ENCODE measurements around the gene TRIB2. TPM values are rescaled to one million over a fixed set of nuclear protein-coding genes. Genes with fewer than 3 reads are reported as not detected.

The TRIB2 gene
- total RNA-seq, 4 donors from 2014 or later, result 12.6 to 18.5 (median 15.9) TPM

DNA sequence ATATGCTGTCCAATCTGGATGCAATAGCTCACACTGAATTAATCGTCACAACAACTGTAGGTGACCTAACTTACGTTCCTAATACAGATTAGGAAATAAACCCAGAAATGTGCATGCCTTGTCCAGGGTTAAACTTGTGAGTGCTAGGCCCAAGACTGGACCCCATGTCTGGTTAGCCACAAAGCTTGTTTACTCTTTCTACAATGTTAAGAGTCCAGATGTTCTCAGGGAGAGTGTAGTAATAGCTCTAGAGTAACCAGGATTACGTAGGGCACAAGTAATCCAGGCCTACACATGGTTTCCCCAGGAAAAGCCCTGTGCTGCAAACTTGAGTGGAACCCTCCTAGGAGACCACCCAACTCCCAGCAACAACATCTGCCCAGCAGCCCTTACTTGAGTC is 26.2 kb downstream of the TRIB2 start:
- ATAC-seq (no peak), DNase-seq (no peak)
- H3K27me3 ChIP-seq, result no peaks in the 10 kb centered on the region
- H3K9me3 ChIP-seq, result no peaks in the 10 kb centered on the region
- H3K4me3 ChIP-seq, result no peak overlapping the region
- TF ChIP-seq POLR2A (IDR thresholded peaks at IDR 0.05), result no peak
- TF ChIP-seq, protein P1, sequence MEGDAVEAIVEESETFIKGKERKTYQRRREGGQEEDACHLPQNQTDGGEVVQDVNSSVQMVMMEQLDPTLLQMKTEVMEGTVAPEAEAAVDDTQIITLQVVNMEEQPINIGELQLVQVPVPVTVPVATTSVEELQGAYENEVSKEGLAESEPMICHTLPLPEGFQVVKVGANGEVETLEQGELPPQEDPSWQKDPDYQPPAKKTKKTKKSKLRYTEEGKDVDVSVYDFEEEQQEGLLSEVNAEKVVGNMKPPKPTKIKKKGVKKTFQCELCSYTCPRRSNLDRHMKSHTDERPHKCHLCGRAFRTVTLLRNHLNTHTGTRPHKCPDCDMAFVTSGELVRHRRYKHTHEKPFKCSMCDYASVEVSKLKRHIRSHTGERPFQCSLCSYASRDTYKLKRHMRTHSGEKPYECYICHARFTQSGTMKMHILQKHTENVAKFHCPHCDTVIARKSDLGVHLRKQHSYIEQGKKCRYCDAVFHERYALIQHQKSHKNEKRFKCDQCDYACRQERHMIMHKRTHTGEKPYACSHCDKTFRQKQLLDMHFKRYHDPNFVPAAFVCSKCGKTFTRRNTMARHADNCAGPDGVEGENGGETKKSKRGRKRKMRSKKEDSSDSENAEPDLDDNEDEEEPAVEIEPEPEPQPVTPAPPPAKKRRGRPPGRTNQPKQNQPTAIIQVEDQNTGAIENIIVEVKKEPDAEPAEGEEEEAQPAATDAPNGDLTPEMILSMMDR (IDR thresholded peaks at IDR 0.05 in 4 of 5, conservative IDR thresholded peaks at IDR 0.05 in 1 of 5), result no peak
- intact Hi-C loops (cut with DNase I; ENCODE audit: low total_unique reads) (no loop called here), in situ Hi-C loops (cut with MboI; ENCODE audit: low sequenced_read_pairs in 4 of 4) (no loop called here)
- H3K36me3 ChIP-seq, result peaks cover 0 to 22% of the 10 kb centered on the region in 2 donors
- no peaks in the 10 kb centered on the region for H3K4me1 ChIP-seq
- H3K27ac ChIP-seq, result no peak overlapping the region

DNA sequence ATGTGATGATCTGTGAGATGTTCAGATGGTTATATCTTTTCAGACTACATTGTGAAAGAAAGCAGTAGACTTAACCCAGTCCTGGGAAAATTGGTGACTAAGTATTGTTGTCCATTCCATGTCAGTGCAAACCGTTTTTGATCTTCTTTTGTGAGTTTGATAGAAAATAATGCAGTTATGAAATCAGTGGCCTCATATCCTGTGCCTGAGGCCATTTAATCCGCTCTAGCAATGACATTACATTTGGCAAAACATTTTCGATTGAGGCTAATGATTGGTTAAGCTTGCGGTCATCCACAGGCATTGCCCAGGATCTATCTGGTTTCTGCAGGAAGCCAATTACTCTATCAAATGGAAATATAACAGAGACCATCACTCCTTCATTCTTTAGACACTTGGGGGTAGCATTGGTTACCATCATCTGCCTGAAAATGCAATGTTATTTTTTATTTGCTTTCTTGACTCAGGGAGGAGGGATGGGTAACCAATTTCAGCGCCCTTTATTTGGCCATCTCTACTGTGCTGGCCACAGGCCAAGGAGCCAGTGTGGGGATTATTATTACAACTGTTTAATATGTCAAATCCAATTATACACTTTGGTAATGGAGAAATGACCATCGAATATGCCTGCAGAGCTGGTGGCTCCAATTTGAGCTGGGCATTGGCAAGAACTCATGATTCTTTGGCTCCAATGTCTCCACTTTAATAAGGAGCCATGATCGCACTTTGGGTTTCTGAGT is 33.6 kb downstream of the TRIB2 start:
- no peak for DNase-seq
- Histone ChIP-seq H3K4me3 (no peak overlapping the region), H3K36me3 (no peaks in the 10 kb centered on the region), H3K9me3 (no peaks in the 10 kb centered on the region), H3K27ac (no peak overlapping the region), H3K27me3 (no peaks in the 10 kb centered on the region), H3K4me1 (peaks cover 0 to 8% of the 10 kb centered on the region in 2 donors)
- in situ Hi-C loops (cut with MboI; ENCODE audit: low sequenced_read_pairs in 4 of 4) (no loop called here), intact Hi-C loops (cut with DNase I; ENCODE audit: low total_unique reads) (no loop called here)
- ATAC-seq, result no peak
- TF ChIP-seq, protein P1 (IDR thresholded peaks at IDR 0.05 in 4 of 5, conservative IDR thresholded peaks at IDR 0.05 in 1 of 5), result no peak
- no peak for TF ChIP-seq POLR2A (IDR thresholded peaks at IDR 0.05)

- no peaks in the 10 kb centered on the region for H3K9me3 ChIP-seq
- H3K27ac ChIP-seq, result peak overlapping the region in 1 of 4 donors; percentile 28
- no peaks in the 10 kb centered on the region for H3K36me3 ChIP-seq
- intact Hi-C loops (cut with DNase I; ENCODE audit: low total_unique reads) (no loop called here), in situ Hi-C loops (cut with MboI; ENCODE audit: low sequenced_read_pairs in 4 of 4) (no loop called here)
- H3K27me3 ChIP-seq, result no peaks in the 10 kb centered on the region
- H3K4me3 ChIP-seq, result no peak overlapping the region
- DNase-seq (no peak), ATAC-seq (no peak)
- H3K4me1 ChIP-seq, result peaks cover 7 to 21% of the 10 kb centered on the region in 2 donors
- TF ChIP-seq, protein P1 (IDR thresholded peaks at IDR 0.05 in 4 of 5, conservative IDR thresholded peaks at IDR 0.05 in 1 of 5), result no peak
- TF ChIP-seq POLR2A (IDR thresholded peaks at IDR 0.05), result no peak
Measured at GRCh38 chr2:12754643-12755042, 37.9 kb downstream of the TRIB2 start.

DNA sequence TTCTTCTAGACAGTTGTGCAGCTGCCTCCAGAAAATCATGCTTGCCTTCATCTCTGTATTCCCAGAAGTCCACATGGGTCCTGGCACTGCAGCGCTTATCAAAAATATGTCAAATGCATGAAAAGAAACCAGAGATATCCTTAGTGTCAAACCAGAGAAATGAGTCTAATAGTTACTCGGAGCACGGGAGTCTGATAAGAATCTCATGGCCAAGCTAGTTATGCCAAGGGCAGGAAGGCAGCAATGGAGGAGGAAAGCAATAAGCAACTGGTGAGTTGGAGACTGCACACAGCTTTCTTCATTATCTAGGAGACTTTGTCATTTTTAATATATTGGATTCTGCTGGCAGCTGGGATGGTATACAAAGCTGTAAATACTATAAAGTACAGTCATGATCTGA is 38.6 kb downstream of the TRIB2 start:
- DNase-seq (no peak), ATAC-seq (no peak)
- TF ChIP-seq, protein P1 (IDR thresholded peaks at IDR 0.05 in 4 of 5, conservative IDR thresholded peaks at IDR 0.05 in 1 of 5), result no peak
- in situ Hi-C loops (cut with MboI; ENCODE audit: low sequenced_read_pairs in 4 of 4), result no loop called here
- Histone ChIP-seq H3K36me3 (no peaks in the 10 kb centered on the region), H3K4me3 (no peak overlapping the region), H3K27ac (no peak overlapping the region), H3K27me3 (no peaks in the 10 kb centered on the region), H3K4me1 (peaks cover 9 to 21% of the 10 kb centered on the region in 2 donors), H3K9me3 (no peaks in the 10 kb centered on the region)
- intact Hi-C loops (cut with DNase I; ENCODE audit: low total_unique reads), result no loop called here
